PFSK-1 (cell line): ENCODE results near the gene RTP3.

Experiments
- FOXP2 ChIP-seq: optimal IDR thresholded peaks from 2 replicates; pipeline ENCODE3; 2011; ENCODE audit warnings: borderline replicate concordance, control low read depth, inconsistent platforms; ENCODE audit not compliant: insufficient read depth; ENCODE audit errors: extremely low read length, extremely low read depth
- POLR2AphosphoS5 ChIP-seq: IDR thresholded peaks from 2 replicates; pipeline ENCODE4 v1.6.1; 2012; ENCODE audit warnings: low read depth, mild to moderate bottlenecking, control low read depth, low read length, moderate library complexity
- SIN3A ChIP-seq: IDR thresholded peaks from 2 replicates; pipeline ENCODE4 v1.6.1; 2012; ENCODE audit warnings: mild to moderate bottlenecking, low read length, moderate library complexity, borderline replicate concordance; ENCODE audit not compliant: insufficient read depth
- TAF1 ChIP-seq: IDR thresholded peaks from 2 replicates; pipeline ENCODE4 v1.6.1; 2012; ENCODE audit warnings: low read length, control low read depth, borderline replicate concordance; ENCODE audit not compliant: insufficient read depth
- TF ChIP-seq, protein P1 (sequence below), 2 experiments: IDR thresholded peaks; 2 replicates each; pipeline versions ENCODE4 v1.6.1 to v1.8.0; 2011 to 2012; ENCODE audit warnings: low read depth in 2 of 2, low read length in 2 of 2, control low read depth in 1 of 2, inconsistent platforms in 1 of 2, mild to moderate bottlenecking in 1 of 2, moderate library complexity in 1 of 2; ENCODE audit not compliant: insufficient read depth in 1 of 2

RTP3 gene

DNA sequence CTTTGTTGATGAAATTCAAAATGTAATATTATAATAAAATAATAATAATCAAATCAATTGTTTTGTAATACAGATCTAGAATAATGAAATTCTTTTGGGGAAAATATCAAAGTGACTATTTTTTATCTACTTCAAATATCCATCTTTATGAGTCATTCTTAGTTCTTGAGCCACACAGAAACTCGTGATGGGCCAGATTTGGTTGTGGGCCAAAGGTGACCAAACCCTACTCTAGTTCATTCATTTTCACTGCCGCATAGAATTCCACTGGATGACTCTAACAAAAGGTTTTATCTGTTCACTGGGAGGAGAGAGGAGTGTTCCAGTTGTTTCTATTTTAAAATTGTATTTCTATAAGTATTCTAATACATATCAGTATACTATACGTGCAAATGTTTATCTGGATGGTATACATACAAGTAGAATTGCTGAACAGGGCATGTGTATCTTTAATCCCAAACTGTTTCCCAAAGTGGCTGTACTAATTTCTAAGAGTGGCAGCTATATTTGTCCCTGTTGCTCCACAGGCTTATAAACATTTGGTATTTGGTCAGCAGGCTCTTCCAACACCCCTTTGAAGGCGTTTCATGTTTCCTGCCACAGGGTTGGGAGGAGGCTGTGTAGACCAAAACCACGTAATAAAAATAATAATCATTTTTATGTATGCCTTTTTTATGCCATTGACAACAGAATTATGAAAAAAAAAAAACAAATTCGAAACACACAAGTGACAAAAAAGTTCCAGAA lies 7.3 kb upstream of the RTP3 start:
- TF ChIP-seq SIN3A: no peak
- no peak for TF ChIP-seq POLR2AphosphoS5
- TF ChIP-seq, protein P1, sequence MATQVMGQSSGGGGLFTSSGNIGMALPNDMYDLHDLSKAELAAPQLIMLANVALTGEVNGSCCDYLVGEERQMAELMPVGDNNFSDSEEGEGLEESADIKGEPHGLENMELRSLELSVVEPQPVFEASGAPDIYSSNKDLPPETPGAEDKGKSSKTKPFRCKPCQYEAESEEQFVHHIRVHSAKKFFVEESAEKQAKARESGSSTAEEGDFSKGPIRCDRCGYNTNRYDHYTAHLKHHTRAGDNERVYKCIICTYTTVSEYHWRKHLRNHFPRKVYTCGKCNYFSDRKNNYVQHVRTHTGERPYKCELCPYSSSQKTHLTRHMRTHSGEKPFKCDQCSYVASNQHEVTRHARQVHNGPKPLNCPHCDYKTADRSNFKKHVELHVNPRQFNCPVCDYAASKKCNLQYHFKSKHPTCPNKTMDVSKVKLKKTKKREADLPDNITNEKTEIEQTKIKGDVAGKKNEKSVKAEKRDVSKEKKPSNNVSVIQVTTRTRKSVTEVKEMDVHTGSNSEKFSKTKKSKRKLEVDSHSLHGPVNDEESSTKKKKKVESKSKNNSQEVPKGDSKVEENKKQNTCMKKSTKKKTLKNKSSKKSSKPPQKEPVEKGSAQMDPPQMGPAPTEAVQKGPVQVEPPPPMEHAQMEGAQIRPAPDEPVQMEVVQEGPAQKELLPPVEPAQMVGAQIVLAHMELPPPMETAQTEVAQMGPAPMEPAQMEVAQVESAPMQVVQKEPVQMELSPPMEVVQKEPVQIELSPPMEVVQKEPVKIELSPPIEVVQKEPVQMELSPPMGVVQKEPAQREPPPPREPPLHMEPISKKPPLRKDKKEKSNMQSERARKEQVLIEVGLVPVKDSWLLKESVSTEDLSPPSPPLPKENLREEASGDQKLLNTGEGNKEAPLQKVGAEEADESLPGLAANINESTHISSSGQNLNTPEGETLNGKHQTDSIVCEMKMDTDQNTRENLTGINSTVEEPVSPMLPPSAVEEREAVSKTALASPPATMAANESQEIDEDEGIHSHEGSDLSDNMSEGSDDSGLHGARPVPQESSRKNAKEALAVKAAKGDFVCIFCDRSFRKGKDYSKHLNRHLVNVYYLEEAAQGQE (IDR thresholded peaks at IDR 0.05; ENCODE audit: insufficient read depth in 1 of 2, low read depth in 2 of 2, low read length in 2 of 2): no peak
- no peak for TF ChIP-seq TAF1
- TF ChIP-seq FOXP2: no peak

DNA sequence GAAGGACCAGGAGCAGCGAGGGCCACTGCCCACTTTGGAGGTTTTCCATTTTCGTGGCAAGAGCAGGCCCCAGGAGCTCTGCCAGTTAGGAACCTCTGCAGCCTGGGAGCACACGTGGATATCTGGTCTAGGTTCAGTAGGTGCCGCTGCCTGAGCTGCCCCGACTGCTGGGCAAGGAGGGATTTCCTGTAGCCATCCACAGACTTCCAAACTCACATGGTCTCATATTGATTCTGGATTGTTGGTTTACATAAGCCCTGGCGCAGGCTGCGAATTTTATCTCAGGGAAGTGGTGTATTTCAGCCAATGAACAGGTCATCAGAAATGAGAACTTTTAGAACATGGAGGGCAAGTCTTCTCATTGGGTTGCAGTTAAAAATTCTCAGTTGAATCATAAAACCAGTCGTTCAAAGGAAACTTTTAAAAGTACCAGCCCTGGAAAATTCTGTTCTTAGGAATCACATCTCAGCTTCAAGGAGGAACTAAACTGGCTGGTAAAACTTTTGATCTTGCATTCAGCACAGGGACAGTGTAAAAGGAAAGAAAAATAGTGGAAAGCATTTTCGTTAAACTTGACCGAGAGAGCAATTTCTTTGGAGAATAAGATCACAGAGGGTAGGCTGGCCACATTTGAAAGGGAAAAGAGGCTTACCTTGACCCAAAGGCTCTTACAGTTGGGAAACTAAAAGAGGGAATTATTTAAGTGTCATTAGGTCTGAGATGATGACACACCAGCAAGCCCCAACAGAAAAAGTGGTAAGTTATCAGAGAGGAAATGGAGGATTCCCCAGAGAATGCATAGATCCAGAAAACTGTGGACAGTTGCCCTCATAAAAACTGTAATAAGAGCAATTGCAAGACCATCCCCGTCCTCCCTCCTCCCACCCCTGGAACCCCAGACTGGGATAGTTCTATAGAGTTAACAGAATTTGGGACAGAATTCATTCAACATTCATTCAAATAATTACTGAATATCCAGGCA lies 6.4 kb upstream of the RTP3 start:
- TF ChIP-seq FOXP2 (no peak), SIN3A (no peak), POLR2AphosphoS5 (no peak), TAF1 (no peak)
- TF ChIP-seq, protein P1 (IDR thresholded peaks at IDR 0.05; ENCODE audit: insufficient read depth in 1 of 2, low read depth in 2 of 2, low read length in 2 of 2): no peak

DNA sequence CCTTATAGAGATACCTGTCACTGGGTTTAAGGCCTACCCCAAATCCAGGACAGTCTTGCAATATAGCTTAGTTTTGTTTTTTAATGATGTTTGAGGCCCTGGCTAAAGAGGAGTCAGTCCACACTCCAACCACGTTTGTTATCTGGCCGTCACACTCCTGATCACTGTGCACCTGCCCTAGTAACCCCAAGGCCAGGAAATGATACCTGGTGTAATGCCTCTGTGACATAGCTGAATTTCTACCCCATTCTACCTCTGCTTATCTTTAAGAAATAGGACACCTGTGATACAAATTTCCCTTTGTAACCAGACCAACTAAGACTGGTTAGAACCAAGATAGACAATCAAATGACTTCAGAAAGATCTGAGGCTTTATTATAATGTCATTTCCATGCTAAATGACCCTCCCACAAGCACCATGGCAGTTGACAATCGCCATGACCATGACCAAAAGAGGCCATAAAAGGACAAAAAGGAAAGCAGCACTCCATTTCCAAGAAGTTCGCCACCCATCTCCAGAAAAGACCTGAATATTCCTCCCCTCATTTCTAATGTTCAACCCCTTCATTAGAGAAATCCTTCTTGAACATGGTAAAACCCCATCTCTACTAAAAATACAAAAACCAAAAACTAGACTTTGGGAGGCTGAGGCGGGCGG lies 4.8 kb upstream of the RTP3 start:
- TF ChIP-seq TAF1 (no peak), SIN3A (no peak), FOXP2 (no peak), POLR2AphosphoS5 (no peak)
- TF ChIP-seq, protein P1 (IDR thresholded peaks at IDR 0.05; ENCODE audit: insufficient read depth in 1 of 2, low read depth in 2 of 2, low read length in 2 of 2): no peak

DNA sequence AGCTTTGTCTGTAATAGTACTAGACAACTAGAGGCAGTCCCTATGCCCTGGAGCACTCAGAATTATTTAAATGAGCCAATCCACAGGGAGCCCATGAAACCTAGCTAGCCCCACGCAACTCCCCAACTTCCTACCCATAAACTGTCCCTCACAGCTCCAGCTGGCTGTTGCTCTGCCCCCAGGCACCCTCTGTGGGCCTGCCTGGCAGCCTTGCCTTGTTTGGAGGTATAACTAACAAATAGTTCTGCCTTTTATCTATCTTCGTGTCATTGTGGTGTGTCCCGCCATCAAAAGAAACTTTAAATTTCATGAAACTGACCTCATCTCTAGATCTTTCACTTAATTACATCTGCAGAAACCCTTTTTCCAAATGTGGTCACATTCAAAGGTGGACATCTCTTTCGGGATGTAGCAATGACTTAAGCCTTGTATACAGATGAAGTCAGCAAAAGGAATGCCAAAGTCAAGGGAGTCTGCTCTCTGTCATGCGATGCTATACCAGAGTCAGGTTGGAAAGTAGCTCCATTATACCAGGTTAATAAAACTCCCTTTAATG lies 1.8 kb upstream of the RTP3 start:
- TF ChIP-seq TAF1 (no peak), FOXP2 (no peak), POLR2AphosphoS5 (no peak), SIN3A (no peak)
- TF ChIP-seq, protein P1 (IDR thresholded peaks at IDR 0.05; ENCODE audit: insufficient read depth in 1 of 2, low read depth in 2 of 2, low read length in 2 of 2): no peak
